Measurements from ENCODE around the gene LGALS1. TPM values are rescaled to one million over a fixed set of nuclear protein-coding genes. Genes with fewer than 3 reads are reported as not detected.

LGALS1 gene
- total RNA-seq, 1 donor from 2014 or later, result 1,436 TPM

DNA sequence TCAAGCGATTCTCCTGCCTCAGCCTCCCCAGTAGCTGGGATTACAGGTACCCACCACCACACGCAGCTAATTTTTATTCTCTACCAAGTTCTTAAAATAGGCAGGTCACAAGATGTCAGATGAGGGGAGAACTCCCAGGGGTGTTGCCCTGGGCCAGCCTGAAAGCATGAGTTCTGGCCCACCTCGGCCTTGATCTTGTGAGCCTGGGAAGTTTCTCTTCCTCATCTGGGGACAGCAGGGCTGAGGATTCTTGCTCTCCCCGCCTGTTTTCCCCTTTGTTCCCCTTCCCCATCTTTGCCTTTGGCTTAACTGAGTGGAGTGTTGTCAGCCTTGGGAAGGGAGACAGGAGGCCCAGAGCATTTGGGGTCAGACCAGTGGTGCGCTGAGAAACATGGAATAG lies 13.4 kb upstream of the LGALS1 start:
- DNase-seq, result peak; percentile 5

GRCh38 chr22:37663521-37664140 lies 11.8 kb upstream of the LGALS1 start:
- DNase-seq, result peak; percentile 58

GRCh38 chr22:37664249-37665101 lies 11.0 kb upstream of the LGALS1 start:
- peak; percentile 43 for DNase-seq

DNA sequence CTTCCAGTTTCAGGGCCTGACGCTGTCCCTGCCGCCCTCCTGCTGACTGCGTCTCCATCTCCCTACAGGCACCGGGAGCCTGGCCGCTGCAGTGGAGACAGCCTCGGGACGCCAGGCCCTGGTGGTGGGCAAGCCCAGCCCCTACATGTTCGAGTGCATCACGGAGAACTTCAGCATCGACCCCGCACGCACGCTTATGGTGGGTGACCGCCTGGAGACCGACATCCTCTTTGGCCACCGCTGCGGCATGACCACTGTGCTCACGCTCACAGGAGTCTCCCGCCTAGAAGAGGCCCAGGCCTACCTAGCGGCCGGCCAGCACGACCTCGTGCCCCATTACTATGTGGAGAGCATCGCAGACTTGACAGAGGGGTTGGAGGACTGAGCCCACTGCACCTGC lies 9.9 kb upstream of the LGALS1 start:
- no peak for DNase-seq

DNA sequence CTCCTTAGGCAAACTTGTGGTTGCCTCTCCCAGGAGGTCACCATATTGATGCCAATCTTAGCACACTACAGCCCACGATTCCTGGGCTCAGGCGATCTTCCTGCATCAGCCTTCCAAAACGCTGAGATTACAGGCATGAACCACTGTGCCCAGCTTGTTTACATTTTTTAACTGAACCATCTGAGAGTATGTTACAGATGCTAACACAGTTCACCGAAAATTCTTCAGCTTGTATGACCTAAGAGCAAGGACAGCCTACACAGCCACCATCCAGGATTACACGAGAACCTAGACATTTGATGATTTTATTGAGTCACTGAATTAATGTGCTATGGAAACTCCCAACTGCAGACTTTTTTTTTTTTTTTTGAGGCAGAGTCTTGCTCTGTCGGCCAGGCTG lies 5.8 kb upstream of the LGALS1 start:
- DNase-seq, result no peak

DNA sequence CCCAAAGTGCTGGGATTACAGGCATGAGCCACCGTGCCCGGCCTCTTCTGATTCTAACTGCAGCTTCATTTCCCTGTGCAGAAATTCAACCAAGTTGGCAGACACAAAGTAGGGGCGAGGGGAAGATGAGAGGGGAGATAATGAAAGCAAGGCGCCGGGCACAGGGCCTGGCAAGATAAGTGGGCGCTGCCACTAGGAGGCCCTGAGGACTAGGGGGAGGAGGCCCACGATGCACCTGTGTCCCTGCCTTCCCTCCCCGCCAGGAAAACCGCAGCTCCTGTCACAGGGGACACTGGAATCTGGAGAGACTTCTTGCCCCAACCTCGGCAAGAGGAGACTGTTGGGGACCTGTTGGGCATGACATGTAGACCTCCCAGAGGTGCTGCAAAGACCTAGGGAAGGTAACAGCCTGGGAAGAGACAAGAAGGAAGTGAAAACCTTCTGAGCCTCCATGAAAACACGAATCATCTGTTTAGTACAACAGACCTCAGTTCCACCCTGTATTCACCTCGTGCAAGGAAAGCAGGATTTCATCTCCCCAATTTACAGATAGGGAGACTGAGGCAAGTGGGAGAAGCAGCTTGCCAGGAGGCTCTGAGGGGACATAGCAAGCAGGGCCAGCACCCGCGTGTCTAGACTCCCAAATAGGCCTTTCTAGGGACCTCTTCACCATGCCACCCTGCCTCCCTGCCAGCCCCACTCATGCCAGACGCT lies 3.1 kb upstream of the LGALS1 start:
- no peak for DNase-seq

DNA sequence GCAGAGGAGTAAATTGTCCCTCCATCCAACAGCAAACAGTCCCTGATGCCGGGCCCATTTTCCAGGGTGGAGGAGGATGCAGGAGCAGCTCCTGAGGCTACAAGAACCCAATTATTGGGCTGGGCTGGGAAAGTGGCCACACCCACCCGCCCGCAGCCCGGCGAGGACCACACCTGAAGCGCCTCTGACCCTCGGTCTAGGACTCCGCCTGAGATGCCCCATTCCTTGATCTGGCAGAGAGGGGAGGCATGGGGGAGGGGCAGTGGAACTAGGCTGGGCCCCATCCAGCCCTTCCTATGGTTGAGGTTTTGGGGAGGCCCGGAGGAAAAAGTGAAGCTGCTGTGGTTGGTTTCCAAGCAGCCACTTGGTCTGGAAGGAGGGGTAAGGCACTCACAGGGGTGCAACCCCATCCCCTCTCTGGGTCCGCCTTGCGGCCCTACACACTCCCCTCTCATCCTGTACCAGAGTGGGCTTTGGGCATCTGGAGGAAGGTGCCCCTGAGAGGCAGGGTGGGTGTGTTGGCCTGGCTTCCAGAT lies 2.4 kb upstream of the LGALS1 start:
- no peak for DNase-seq

DNA sequence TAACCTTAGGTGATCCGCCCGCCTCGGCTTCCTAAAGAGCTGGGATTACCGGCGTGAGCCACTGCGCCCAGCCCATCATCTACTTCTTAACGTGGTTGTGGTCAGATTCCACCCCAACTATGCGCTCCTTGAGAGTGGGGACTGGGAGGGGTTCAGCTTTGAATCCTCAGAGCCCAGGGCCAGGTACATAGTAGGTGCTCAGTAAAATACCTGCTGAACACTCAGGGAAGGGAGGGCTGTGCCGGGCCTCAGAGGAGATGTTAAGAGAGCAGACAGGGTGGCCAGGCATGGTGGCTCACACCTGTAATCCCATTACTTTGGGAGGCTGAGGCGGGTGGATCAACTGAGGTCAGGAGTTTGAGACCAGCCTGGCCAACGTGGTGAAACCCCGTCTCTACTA lies 1.2 kb upstream of the LGALS1 start:
- no peak for DNase-seq

- peak; percentile 88 for DNase-seq
These were observed 697 bp downstream of the LGALS1 start for GRCh38 chr22:37675930-37676735.

DNA sequence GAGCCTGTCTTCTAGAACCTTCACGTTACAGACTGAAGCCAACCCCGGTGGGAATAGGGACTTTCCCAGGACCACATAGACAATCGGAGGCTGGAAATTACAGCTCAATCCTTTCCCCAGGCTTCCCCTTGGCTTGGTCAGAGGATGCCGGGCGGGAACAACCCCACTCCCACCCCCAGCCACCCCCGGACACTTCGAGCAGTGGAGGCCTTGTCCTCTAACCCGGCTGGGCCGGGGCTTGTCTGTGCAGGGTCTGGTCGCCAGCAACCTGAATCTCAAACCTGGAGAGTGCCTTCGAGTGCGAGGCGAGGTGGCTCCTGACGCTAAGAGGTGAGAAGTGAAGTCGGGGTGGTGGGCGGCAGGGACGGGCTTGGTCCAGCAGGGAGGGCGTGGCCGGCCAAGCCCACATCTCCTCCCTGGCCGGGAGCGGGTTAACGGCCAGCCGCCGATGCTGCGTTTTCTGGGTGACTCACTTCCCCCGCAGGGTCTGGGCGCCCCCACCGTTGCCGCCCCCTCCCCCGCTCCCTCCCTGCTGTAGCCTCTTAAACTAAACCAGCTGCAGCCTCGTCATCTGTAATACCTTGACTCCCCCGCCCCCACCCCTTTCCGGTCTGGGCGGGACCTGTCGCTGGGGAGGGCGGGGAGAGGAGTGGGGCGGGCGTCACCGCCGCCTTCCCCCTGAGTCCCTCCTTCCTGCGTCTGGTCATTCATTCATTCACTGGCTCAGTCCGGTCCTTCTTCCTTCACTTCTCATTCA lies 1.5 kb downstream of the LGALS1 start:
- peak; percentile 95 for DNase-seq

DNA sequence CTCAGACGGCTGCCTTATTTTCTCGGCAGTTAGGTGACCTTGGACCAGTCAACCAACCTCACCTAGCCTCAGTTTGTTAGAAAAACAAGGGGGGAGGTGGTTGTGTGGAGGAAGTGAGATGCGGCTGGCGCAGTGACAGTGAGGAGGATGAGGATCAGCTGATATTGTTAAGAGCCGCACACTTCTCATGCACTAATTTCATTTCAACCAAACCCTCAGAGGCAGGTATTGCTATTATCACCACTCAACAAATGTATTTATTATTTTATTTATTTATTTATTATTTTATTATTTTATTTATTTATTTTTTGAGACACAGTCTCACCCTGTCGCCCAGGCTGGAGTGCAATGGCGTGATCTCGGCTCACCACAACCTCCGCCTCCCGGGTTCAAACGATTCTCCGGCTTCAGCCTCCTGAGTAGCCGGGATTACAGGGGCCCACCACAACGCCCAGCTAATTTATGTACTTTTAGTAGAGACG lies 2.1 kb downstream of the LGALS1 start:
- no peak for DNase-seq

DNA sequence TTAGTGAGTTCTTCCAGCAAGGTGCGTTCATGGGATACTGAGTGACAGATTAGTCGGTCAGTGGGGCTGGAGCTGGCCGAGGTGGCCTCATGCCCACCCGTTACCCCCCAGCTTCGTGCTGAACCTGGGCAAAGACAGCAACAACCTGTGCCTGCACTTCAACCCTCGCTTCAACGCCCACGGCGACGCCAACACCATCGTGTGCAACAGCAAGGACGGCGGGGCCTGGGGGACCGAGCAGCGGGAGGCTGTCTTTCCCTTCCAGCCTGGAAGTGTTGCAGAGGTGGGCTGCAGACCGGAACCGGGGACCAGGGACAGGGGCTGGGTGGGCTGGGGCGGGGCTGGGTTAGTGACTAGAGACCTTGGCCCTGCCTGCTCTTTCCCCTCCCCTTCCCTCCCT lies 2.9 kb downstream of the LGALS1 start:
- no peak for DNase-seq

GRCh38 chr22:37679670-37680069 lies 4.2 kb downstream of the LGALS1 start:
- DNase-seq, result no peak

GRCh38 chr22:37680191-37680851 lies 4.9 kb downstream of the LGALS1 start:
- DNase-seq, result no peak

DNA sequence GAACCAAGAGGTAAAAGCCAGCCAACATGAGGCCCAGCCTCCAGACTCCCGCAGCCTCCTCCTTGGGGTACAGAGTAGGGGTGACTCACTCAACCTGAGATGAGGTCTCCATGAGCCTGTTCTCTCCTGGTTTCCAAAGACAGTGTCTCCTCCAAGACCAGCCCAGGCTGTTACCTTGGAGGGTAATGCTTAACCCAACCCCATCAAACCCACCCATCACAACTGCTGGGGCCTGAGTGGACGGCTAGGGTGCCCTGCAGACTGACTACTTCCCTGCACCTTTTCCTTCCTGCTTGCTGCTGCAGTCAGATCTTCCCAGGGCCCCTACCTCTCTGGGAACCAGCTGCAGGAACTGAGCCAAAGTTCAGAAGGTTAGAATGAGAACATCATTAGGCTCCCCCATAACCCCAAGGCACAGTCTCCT lies 5.6 kb downstream of the LGALS1 start:
- no peak for DNase-seq

DNA sequence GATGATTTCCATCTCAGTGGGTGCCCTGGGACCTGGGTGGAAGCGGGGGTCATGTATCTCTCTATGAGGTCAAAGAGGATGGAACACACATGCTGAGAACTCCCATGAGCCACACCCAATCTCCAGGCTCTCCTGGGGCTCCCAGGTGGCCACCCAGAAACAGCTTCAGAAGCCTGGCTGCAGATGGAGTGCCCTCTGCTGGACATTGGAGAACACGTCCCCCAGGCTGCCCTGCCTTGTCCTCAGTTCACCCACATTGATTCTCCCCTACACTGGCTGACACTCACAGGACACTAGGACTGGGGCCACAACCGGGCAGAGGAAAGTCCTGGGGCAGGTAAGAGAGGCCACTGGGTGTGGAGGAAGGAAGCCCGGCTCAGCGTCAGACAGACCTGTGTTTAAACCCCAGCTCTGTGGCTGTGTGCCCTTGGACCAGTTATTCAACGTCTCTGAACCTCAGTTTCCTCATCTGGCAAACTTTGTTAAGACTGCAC lies 6.2 kb downstream of the LGALS1 start:
- peak; percentile 83 for DNase-seq

GRCh38 chr22:37684803-37685615 lies 9.6 kb downstream of the LGALS1 start:
- DNase-seq, result no peak

DNA sequence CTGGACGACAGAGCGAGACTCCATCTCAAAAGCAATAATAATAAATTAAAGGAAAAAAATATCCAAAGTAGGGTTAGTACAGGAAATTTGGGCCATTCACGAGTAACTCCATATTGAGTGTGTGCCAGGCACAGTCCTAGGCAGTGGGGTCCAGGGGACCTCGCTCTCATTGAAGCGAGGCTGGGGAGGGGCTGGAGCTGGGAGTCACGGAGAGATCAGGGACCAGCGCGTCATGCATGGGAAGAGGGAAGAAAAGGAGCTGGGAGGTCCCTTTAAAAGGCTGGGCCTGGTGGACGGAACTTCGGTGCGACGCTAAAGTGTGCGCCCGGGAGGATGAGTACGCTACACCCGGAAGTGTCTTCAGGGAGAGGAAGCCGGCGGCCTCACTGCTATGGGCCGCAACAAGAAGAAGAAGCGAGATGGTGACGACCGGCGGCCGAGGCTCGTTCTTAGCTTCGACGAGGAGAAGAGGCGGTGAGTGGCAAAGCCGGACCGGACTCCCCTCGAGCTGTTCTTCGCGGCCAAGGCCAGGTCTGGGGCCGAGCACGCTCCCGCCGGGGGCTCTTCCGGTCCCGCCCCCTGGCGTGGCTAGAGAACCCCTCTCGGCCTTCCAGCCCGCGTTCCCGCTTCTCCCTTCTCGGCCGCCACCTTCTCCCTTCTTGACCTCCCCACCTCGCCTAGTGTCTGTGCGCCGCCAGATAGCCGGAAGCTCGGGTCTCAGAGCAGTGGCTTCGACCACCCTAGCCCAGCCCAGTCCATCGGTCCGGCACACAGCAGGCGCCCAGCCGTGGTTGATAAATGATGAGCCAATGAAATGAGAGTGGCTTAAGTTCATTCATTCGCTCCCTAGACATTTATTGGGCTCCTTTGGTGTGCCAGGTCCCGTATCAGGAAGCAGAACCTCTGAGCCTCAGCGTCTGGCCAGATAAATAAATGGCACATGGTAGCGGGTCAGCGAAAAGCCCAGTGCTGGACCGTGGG lies 10.9 kb downstream of the LGALS1 start, which contains the start of gene NOL12:
TSS of gene NOL12 (plus strand) at position 342 of the 981 bp plus-strand sequence. CDS start at position 392, 50 bp downstream.
- DNase-seq, result peak; percentile 94
